Activated B cell treated with CpG ODN at 0.5 μM for 24 hours (primary cell): Measurements from ENCODE around the gene SPR. TPM values are rescaled to one million over a fixed set of nuclear protein-coding genes. Genes with fewer than 3 reads are reported as not detected.
"Not testable (repeated sequence)": the region's sequence is repeated elsewhere in the genome, so short reads cannot be mapped to it uniquely, and the experiment has no call there.

Source experiments
- ATAC-seq: fragments of 200-7000 bp; cut with Tn5 transposase; one replicate; pipeline ENCODE4 v1.10.0; 2021; ENCODE audit warnings: low read depth, mild to moderate bottlenecking, moderate library complexity
- CTCF ChIA-PET: fragments of 350-600 bp; sonication (Branson Sonifier 250); formaldehyde crosslinking; loops from one replicate; lab custom pipeline; 2021; ENCODE audit warnings: antibody characterized with exemption; lab: Charles Lee
- POLR2A ChIA-PET: fragments of 350-600 bp; sonication (Branson Sonifier 250); formaldehyde crosslinking; loops from one replicate; lab custom pipeline; 2021; ENCODE audit warnings: antibody characterized with exemption; lab: Charles Lee
- DNase-seq: peaks from one replicate; pipeline ENCODE4 v3.0.0; 2022
- H3K27ac Mint-ChIP-seq: one replicate; pipeline ENCODE4 v1.8.0; 2020; ENCODE audit warnings: mixed read lengths
- H3K27me3 Mint-ChIP-seq: one replicate; pipeline ENCODE4 v1.8.0; 2021; ENCODE audit warnings: mixed read lengths
- H3K36me3 Mint-ChIP-seq: one replicate; pipeline ENCODE4 v1.8.0; 2021; ENCODE audit warnings: low read depth, mixed read lengths
- H3K4me1 Mint-ChIP-seq: one replicate; pipeline ENCODE4 v1.8.0; 2021; ENCODE audit warnings: mixed read lengths
- H3K4me3 Mint-ChIP-seq: one replicate; pipeline ENCODE4 v1.8.0; 2020; ENCODE audit warnings: mild to moderate bottlenecking, mixed read lengths
- H3K9me3 Mint-ChIP-seq: one replicate; pipeline ENCODE4 v1.8.0; 2020; ENCODE audit warnings: mixed read lengths
- intact Hi-C: fragments of 100-400 bp; cut with micrococcal nuclease; formaldehyde crosslinking; loops from one replicate; pipeline ENCODE4 v1.15.1; 2024
- total RNA-seq: library from RNA; stranded (reverse); gene quantifications from 2 replicates; pipeline ENCODE4 v1.2.3, GENCODE V29; 2022
- TF ChIP-seq, protein P1 (sequence below): fragments of 200-600 bp; IDR thresholded peaks from one replicate; pipeline ENCODE4 v1.8.0; 2022; ENCODE audit warnings: antibody characterized with exemption, mild to moderate bottlenecking

Gene SPR
- total RNA-seq, 1 donor from 2014 or later, result 0.31 TPM

DNA sequence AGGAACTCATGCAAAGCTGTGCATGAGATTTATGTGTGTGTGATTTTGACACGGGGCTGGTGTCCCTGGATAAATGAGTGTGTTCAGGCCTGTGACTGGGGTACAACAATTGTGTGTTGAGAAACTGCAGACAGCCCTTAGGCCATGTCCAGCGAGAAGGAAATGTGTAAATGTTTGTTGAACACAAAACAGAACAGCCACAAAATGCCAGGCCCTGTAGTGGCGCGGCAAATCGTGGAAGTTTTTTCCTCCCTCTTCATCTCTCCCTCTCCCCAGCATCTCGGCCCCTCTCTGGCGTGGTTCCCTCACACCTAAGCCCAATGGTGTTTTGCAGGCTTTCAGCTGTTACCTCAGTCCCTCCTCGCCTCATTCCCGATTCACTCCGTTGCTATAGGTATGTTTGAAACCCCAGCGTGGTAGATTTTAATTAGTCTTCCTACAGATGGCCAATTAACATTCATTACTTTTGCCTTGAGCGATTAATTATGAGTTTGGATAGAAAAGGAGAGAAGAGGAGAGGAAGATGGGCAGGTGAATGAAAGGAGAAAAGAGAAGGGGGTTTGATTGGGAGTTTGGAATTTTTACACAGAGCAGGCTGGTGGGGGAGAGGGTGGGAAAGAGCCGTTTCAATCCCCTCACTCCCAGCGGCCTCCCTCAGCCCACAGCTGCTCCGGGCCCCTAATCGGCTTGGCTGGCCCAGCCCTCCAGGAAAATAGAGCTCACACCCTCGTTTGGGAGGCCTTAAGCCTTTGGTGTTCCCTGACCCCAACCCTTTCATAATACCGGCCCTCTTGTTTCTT, 10.8 kb downstream of the SPR start:
- ATAC-seq, result no peak
- H3K27ac Mint-ChIP-seq, result no peak overlapping the region

DNA sequence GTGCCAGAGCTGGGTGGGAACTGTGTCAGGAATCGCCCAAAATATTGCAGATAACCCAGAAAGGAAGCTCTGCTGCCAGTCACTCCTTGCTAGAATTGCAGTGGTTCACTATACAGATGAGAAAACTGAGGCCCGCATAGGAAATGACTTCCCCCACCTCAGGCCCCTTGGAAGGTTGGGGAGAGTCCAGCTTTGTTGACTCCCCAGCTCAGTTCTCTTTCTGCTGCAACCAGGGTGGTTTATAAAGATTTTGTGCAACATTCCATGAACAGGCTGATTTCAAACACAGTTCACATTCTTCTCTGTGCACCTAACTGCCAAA, 11.3 kb downstream of the SPR start:
- H3K9me3 Mint-ChIP-seq, result no peaks in the 10 kb centered on the region
- POLR2A ChIA-PET, result no interaction called here
- H3K36me3 Mint-ChIP-seq, result no peaks in the 10 kb centered on the region
- intact Hi-C loops, result no loop called here
- DNase-seq, result no peak
- peaks cover 51% of the 10 kb centered on the region for H3K27me3 Mint-ChIP-seq
- CTCF ChIA-PET, result interaction anchor here (1.5 kb wide), 1 partner anchor 279 kb away, joined by 4 read pairs; no protein-coding TSS in a partner anchor
- H3K4me1 Mint-ChIP-seq, result no peaks in the 10 kb centered on the region
- no peak overlapping the region for H3K4me3 Mint-ChIP-seq
- no peak for ATAC-seq
- TF ChIP-seq, protein P1, sequence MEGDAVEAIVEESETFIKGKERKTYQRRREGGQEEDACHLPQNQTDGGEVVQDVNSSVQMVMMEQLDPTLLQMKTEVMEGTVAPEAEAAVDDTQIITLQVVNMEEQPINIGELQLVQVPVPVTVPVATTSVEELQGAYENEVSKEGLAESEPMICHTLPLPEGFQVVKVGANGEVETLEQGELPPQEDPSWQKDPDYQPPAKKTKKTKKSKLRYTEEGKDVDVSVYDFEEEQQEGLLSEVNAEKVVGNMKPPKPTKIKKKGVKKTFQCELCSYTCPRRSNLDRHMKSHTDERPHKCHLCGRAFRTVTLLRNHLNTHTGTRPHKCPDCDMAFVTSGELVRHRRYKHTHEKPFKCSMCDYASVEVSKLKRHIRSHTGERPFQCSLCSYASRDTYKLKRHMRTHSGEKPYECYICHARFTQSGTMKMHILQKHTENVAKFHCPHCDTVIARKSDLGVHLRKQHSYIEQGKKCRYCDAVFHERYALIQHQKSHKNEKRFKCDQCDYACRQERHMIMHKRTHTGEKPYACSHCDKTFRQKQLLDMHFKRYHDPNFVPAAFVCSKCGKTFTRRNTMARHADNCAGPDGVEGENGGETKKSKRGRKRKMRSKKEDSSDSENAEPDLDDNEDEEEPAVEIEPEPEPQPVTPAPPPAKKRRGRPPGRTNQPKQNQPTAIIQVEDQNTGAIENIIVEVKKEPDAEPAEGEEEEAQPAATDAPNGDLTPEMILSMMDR, result no peak
- H3K27ac Mint-ChIP-seq, result no peak overlapping the region

More for the DNA sequence above, 10.8 kb downstream of the SPR start:
- POLR2A ChIA-PET, result no interaction called here
- CTCF ChIA-PET, result interaction anchor here (1.5 kb wide), 1 partner anchor 279 kb away, joined by 4 read pairs; no protein-coding TSS in a partner anchor
- intact Hi-C loops, result no loop called here
- Mint-ChIP-seq H3K27me3 (peaks cover 53% of the 10 kb centered on the region), H3K4me1 (no peaks in the 10 kb centered on the region), H3K36me3 (no peaks in the 10 kb centered on the region), H3K9me3 (no peaks in the 10 kb centered on the region), H3K4me3 (no peak overlapping the region)
- DNase-seq, result no peak
- TF ChIP-seq, protein P1, result no peak

DNA sequence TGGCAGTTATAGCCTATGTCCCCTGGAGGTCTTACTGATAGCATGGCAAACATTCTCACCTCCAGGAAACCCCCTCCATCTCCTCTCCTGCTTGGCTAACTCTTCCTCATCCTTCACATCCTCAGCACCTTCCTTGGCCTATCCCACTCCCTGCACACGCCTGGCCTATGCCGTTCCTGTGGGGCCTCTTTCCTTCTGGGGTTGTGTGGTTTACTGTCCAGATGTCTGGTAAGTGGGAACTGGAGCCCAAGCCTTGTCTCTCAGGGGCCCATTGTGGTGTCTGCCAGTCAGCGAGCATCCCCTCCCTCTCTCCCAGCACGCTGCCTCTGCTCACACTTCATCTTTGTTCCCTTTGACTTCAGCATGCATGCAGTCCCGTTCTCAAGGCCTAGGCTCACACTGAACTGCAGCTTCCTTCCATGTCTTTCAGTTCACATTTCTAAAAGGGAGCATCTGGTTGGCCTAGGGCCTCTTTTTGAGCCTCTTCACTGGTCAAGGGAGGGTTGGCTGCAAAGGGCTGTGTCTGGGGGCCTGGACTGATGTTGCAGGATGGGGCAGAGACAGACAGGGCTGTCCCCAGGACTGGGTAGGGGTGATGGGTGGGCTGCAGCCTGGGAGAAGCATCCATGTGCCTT, 13.1 kb downstream of the SPR start:
- TF ChIP-seq, protein P1, result no peak
- Mint-ChIP-seq H3K4me1 (no peaks in the 10 kb centered on the region), H3K9me3 (no peaks in the 10 kb centered on the region), H3K27me3 (peaks cover 42% of the 10 kb centered on the region), H3K36me3 (no peaks in the 10 kb centered on the region), H3K27ac (no peak overlapping the region), H3K4me3 (no peak overlapping the region)
- ATAC-seq (no peak), DNase-seq (no peak)
- ChIA-PET POLR2A (no interaction called here), CTCF (no interaction called here)
- intact Hi-C loops, result no loop called here

DNA sequence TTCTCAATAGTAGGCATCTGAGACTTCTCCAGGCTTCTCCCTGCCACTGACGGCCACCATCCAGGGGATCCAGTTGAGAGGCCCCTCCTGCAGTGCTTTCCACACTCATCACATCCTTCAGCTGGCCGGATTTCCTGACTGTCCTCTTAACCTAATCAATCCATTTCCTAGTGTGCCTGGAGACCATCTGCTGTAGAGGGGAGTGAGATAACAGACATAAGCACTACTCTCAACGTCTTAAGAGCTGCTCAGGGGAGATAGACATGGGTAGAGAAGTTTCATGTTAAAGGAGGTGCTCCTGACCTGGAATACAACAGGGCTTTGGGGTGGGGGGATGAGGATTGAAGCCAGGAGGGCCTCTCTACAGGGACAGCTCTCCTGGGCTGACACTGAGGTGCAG, 14.2 kb downstream of the SPR start:
- no peak overlapping the region for H3K27ac Mint-ChIP-seq
- DNase-seq (no peak), ATAC-seq (no peak)
- ChIA-PET CTCF (no interaction called here), POLR2A (no interaction called here)
- peaks cover 3% of the 10 kb centered on the region for H3K9me3 Mint-ChIP-seq
- peaks cover 43% of the 10 kb centered on the region for H3K27me3 Mint-ChIP-seq
- H3K4me1 Mint-ChIP-seq, result no peaks in the 10 kb centered on the region
- no peaks in the 10 kb centered on the region for H3K36me3 Mint-ChIP-seq
- H3K4me3 Mint-ChIP-seq, result no peak overlapping the region
- intact Hi-C loops, result no loop called here
- TF ChIP-seq, protein P1, result no peak

DNA sequence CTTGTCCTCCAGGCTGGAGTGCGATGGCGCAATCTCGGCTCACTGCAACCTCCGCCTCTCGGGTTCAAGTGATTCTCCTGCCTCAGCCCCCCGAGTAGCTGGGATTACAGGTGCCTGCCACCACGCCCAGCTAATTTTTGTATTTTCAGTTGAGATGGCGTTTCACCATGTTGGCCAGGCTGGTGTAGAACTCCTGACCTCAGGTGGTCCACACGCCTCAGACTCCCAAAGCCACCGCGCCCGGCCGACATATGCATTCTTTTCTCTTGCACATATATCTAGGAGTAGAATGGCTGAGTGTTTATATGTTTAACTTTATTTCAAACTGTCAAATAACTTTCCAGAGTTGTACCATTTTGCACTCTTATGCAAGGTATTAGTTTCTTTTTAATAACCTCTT, 20.2 kb downstream of the SPR start:
- H3K4me1 Mint-ChIP-seq, H3K36me3 Mint-ChIP-seq, intact Hi-C loops, CTCF ChIA-PET, ATAC-seq, H3K4me3 Mint-ChIP-seq, H3K27ac Mint-ChIP-seq, H3K9me3 Mint-ChIP-seq, DNase-seq, POLR2A ChIA-PET: not testable (repeated sequence)
- peaks cover 56% of the 10 kb centered on the region for H3K27me3 Mint-ChIP-seq
